Lower leg skin (tissue), 4 donors: ENCODE results near the gene ASS1. TPM values are rescaled to one million over a fixed set of nuclear protein-coding genes. Genes with fewer than 3 reads are reported as not detected.
A peak's percentile ranks its signal among the peaks of the same experiment; 100 is the strongest.

Experiments used
- DNase-seq, 2 donors: peaks; one replicate each; pipeline ENCODE4 v3.0.0-alpha.2; 2019; ENCODE audit warnings: low spot score in 2 of 2
- H3K4me3 ChIP-seq: fragments of 200-600 bp; sonication (generic); 2 replicates; pipeline ENCODE4 v1.5.1; 2017; ENCODE audit warnings: mild to moderate bottlenecking, low read depth; ENCODE audit not compliant: poor library complexity, severe bottlenecking
- POLR2A ChIP-seq, 2 donors: fragments of 450-650 bp; IDR thresholded peaks; one replicate each; pipeline ENCODE4 v1.6.1; 2016 to 2017; ENCODE audit warnings: antibody characterized with exemption in 2 of 2, mild to moderate bottlenecking in 1 of 2, moderate library complexity in 1 of 2
- WGBS, 2 donors: methylation state at CpG; one replicate each; pipeline ENCODE4 v1.1.5; 2018; 5-methylcytosine and 5-hydroxymethylcytosine counted together
- intact Hi-C: fragments of 100-400 bp; cut with DNase I; formaldehyde crosslinking; loops from one replicate; pipeline ENCODE4 v1.15.0; 2023; ENCODE audit warnings: low total_unique reads
- total RNA-seq, 4 donors: library from RNA; depleted of rRNA; stranded (reverse); fragments of >200 nt; gene quantifications; one replicate each; pipeline ENCODE4 v1.1.0, GENCODE V29; 2016
- TF ChIP-seq, protein P1 (sequence below), 3 donors: fragments of 450-650 bp; IDR thresholded peaks; one replicate each; pipeline ENCODE4 v1.5.1; 2016; ENCODE audit warnings: antibody characterized with exemption in 3 of 3, mild to moderate bottlenecking in 3 of 3, moderate library complexity in 2 of 3

Gene ASS1
- total RNA-seq, 4 donors from 2014 or later, result 98.7 to 104 (median 103) TPM

DNA sequence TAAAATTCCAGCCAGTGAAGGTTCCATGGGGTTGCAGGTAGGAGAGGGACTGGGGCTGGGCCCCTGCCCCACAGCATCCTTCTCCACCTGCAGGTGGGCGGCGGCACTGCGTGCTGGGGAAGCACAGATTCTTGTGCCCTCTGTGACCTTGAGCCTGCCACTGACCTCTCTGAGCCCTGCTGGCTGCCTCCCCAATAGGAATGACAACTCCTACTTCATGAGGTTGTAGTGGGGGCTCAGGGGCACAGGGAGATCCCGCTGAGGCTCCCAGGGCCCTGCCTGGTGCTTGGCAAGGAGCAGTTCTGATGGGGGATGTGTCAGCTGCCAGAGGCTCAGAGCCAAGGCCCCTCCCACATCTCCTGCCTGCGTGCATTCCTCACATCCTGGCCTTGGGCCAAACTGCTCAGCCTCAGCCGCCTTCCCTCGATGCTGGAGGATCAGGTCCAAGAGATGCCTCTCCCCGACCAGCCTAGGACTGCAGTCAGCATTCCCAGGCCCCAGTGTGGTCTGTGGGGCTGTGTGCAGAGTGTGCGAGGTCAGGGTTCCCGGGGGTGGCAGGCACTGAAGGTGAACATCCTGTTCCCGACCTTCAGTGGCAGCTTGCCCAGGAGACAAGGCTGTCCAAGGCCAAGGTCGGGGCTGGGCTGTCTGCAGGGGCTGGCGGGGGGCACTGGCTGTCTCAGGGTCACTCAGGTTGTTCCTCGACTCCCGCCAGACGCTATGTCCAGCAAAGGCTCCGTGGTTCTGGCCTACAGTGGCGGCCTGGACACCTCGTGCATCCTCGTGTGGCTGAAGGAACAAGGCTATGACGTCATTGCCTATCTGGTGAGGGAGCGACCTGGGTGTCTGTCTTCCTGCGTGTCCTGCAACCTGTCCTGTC lies 7.0 kb downstream of the ASS1 start:
- intact Hi-C loops, result no loop called here
- DNase-seq, result peak; percentile 56 to 96
- no peak overlapping the region for H3K4me3 ChIP-seq
- 34 to 39% methylated on average over 12 to 23 of the region's 23 CpGs for WGBS, 2 donors
- no peak for TF ChIP-seq POLR2A (IDR thresholded peaks at IDR 0.05)
- TF ChIP-seq, protein P1, sequence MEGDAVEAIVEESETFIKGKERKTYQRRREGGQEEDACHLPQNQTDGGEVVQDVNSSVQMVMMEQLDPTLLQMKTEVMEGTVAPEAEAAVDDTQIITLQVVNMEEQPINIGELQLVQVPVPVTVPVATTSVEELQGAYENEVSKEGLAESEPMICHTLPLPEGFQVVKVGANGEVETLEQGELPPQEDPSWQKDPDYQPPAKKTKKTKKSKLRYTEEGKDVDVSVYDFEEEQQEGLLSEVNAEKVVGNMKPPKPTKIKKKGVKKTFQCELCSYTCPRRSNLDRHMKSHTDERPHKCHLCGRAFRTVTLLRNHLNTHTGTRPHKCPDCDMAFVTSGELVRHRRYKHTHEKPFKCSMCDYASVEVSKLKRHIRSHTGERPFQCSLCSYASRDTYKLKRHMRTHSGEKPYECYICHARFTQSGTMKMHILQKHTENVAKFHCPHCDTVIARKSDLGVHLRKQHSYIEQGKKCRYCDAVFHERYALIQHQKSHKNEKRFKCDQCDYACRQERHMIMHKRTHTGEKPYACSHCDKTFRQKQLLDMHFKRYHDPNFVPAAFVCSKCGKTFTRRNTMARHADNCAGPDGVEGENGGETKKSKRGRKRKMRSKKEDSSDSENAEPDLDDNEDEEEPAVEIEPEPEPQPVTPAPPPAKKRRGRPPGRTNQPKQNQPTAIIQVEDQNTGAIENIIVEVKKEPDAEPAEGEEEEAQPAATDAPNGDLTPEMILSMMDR (IDR thresholded peaks at IDR 0.05), result no peak

DNA sequence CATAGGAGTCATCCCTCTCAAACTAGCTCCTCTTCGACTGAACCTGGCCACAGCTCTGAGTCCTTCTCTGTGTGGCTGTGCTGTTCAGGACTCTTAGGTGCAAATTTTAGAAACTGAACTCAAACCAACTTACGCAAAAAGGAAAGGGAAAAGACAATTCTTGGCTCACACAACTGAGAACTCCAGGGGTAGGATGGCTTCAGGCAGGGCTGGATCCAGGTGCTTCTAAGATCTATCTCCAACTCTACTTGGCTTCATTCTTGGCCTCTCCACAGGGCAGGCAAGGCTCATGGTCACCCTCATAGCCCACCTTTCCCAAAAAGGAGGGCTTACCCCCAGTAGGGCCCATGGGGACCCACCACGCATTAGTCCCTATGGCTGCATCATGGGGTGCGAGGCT lies 8.1 kb downstream of the ASS1 start:
- WGBS, 2 donors, result 94 to 97% methylated on average over 3 of the region's 4 CpGs
- TF ChIP-seq, protein P1 (IDR thresholded peaks at IDR 0.05), result no peak
- no peak for TF ChIP-seq POLR2A (IDR thresholded peaks at IDR 0.05)
- DNase-seq, result no peak
- no peak overlapping the region for H3K4me3 ChIP-seq
- intact Hi-C loops, result no loop called here

DNA sequence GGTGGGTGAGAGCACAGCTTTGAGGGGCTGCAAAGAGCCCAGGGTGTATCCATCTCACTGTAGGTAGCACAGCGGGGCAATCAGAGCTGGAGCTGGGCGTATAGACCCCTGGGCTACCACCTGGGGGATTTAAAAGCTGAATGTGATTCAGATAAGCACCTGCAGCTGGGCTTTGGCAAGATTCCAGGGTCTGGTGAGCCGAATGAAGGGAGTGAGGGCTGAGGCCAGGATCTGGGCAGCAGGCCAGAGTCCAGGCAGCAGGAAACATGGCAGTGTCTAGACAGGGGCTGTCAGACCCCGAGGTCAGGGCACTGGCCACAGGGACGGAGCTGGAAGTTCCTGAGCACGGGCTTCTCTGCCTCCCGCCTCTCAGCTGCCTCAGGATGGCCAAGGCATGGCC lies 8.7 kb downstream of the ASS1 start:
- WGBS, 2 donors, result 70 to 72% methylated on average over 7 of the region's 7 CpGs
- TF ChIP-seq, protein P1 (IDR thresholded peaks at IDR 0.05), result no peak
- no peak for TF ChIP-seq POLR2A (IDR thresholded peaks at IDR 0.05)
- H3K4me3 ChIP-seq, result no peak overlapping the region
- no peak for DNase-seq
- intact Hi-C loops, result no loop called here

DNA sequence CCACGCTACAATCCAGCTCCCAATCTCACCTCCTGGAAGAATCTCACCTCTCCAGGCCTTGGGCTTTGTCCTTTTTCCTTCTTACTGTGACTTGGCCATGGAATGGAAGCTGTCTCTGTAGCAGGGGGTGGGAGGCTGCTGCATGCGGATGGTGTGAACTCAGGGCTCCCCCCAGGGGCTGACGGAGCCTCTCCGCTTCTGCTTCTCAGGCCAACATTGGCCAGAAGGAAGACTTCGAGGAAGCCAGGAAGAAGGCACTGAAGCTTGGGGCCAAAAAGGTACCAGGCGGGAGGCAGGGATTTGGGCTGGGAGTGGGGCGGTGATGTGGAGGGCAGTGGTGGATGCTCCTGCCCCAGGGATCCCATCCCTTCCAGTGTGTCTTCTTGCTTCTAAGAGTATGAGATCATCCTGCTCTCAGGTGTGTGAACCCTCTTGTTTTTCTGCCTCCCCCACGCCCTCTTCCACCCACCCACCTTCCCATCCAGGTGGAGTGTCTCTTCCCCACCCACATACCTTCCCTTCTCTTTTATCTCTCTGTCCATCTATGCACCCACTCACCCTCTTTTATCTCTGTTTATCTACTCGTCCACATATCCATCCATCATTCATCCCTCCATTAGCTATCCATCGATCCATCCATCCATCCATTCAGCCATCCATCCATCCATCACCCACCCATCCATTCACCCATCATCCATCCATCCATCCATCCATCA lies 9.5 kb downstream of the ASS1 start:
- no peak overlapping the region for H3K4me3 ChIP-seq
- DNase-seq, result no peak
- WGBS, 2 donors, result 93 to 95% methylated on average over 10 of the region's 10 CpGs
- TF ChIP-seq, protein P1 (IDR thresholded peaks at IDR 0.05), result no peak
- no peak for TF ChIP-seq POLR2A (IDR thresholded peaks at IDR 0.05)
- intact Hi-C loops, result no loop called here

DNA sequence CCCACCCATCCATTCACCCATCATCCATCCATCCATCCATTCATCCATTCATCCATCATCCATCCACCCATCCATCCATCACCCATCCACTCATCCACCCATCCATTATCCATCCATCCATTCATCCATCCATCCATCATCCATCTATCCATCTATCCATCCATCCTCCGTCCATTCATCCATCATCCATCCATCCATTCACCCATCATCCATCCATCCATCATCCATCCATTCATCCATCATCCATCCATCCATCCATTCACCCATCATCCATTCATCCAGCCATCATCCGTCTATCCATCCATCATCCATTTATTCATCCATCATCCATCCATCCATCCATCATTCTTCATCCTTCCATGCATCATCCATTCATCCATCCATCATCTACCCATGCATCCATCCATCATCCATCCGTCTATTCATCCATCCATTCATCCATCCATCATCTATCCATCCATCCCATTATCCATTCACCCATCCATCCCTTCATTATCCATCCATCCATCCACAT lies 10.1 kb downstream of the ASS1 start:
- no peak for DNase-seq
- WGBS, 2 donors, result 58 to 63% methylated on average over 3 of the region's 3 CpGs
- intact Hi-C loops, result no loop called here
- H3K4me3 ChIP-seq, result no peak overlapping the region
- TF ChIP-seq, protein P1 (IDR thresholded peaks at IDR 0.05), result no peak
- no peak for TF ChIP-seq POLR2A (IDR thresholded peaks at IDR 0.05)
